Measurements from ENCODE around the gene RALA. TPM values are rescaled to one million over a fixed set of nuclear protein-coding genes. Genes with fewer than 3 reads are reported as not detected.
A peak's percentile ranks its signal among the peaks of the same experiment; 100 is the strongest.

The RALA gene
- total and polyA plus RNA-seq, 4 donors, result 9.6 to 27.2 (median 19.3) TPM

- intact Hi-C loops (cut with DNase I), result loop anchor here (5.0 kb wide), 2 partner anchors 112 to 167 kb away; partner anchors contain the start of genes RALA (in 1 of the 2) and YAE1 (in 1 of the 2)
- H3K4me1 ChIP-seq (ENCODE audit: control insufficient read depth in 1 of 2, insufficient read depth in 2 of 2, low read length in 2 of 2), result no peaks in the 10 kb centered on the region
- no peak for ATAC-seq (ENCODE audit: low FRiP score)
- H3K27me3 ChIP-seq (ENCODE audit: control insufficient read depth in 1 of 2, insufficient read depth in 2 of 2, low read length in 1 of 2), result no peaks in the 10 kb centered on the region
- no peak for DNase-seq
- peak overlapping the region; percentile 55 to 77 for H3K4me3 ChIP-seq (ENCODE audit: low read length in 2 of 2)
- H3K9me3 ChIP-seq (ENCODE audit: control insufficient read depth, low read length), result no peaks in the 10 kb centered on the region
- H3K36me3 ChIP-seq (ENCODE audit: control insufficient read depth in 1 of 2, insufficient read depth in 2 of 2, low read length in 1 of 2), result no peaks in the 10 kb centered on the region
- 11 to 12% methylated on average over 8 of the region's 8 CpGs for WGBS, 2 donors
- H3K27ac ChIP-seq (ENCODE audit: low read depth in 1 of 2, low read length in 2 of 2), result no peak overlapping the region
These were observed 110.7 kb downstream of the RALA start for GRCh38 chr7:39733881-39734632.

GRCh38 chr7:39734633-39735004, 111.2 kb downstream of the RALA start:
- intact Hi-C loops (cut with DNase I), result loop anchor here (5.0 kb wide), 2 partner anchors 112 to 167 kb away; partner anchors contain the start of genes RALA (in 1 of the 2) and YAE1 (in 1 of the 2)
- no peak for ATAC-seq (ENCODE audit: low FRiP score)

GRCh38 chr7:39735903-39736302, 112.5 kb downstream of the RALA start:
- no peak for DNase-seq
- no peaks in the 10 kb centered on the region for H3K36me3 ChIP-seq (ENCODE audit: control insufficient read depth in 1 of 2, insufficient read depth in 2 of 2, low read length in 1 of 2)

More at GRCh38 chr7:39734633-39735004, 111.2 kb downstream of the RALA start:
- Histone ChIP-seq H3K4me1 (ENCODE audit: control insufficient read depth in 1 of 2, insufficient read depth in 2 of 2, low read length in 2 of 2) (no peaks in the 10 kb centered on the region), H3K4me3 (ENCODE audit: low read length in 2 of 2) (peak overlapping the region in 1 of 2 donors; percentile 23), H3K27ac (ENCODE audit: low read depth in 1 of 2, low read length in 2 of 2) (no peak overlapping the region), H3K36me3 (ENCODE audit: control insufficient read depth in 1 of 2, insufficient read depth in 2 of 2, low read length in 1 of 2) (no peaks in the 10 kb centered on the region), H3K9me3 (ENCODE audit: control insufficient read depth, low read length) (no peaks in the 10 kb centered on the region), H3K27me3 (ENCODE audit: control insufficient read depth in 1 of 2, insufficient read depth in 2 of 2, low read length in 1 of 2) (no peaks in the 10 kb centered on the region)
- DNase-seq, result no peak
- 49 to 58% methylated on average over 2 of the region's 2 CpGs for WGBS, 2 donors

GRCh38 chr7:39741942-39742623, 118.7 kb downstream of the RALA start:
- no peak overlapping the region for H3K27ac ChIP-seq (ENCODE audit: low read depth in 1 of 2, low read length in 2 of 2)
- no peak for ATAC-seq (ENCODE audit: low FRiP score)
- no peaks in the 10 kb centered on the region for H3K9me3 ChIP-seq (ENCODE audit: control insufficient read depth, low read length)
- no peaks in the 10 kb centered on the region for H3K4me1 ChIP-seq (ENCODE audit: control insufficient read depth in 1 of 2, insufficient read depth in 2 of 2, low read length in 2 of 2)
- no peaks in the 10 kb centered on the region for H3K27me3 ChIP-seq (ENCODE audit: control insufficient read depth in 1 of 2, insufficient read depth in 2 of 2, low read length in 1 of 2)
- WGBS, 2 donors, result 88% methylated on average over 13 of the region's 13 CpGs
- intact Hi-C loops (cut with DNase I), result no loop called here
- no peak overlapping the region for H3K4me3 ChIP-seq (ENCODE audit: low read length in 2 of 2)
- H3K36me3 ChIP-seq (ENCODE audit: control insufficient read depth in 1 of 2, insufficient read depth in 2 of 2, low read length in 1 of 2), result no peaks in the 10 kb centered on the region
- peak in 1 of 2 donors; percentile 77 for DNase-seq

More at GRCh38 chr7:39735903-39736302, 112.5 kb downstream of the RALA start:
- Histone ChIP-seq H3K4me1 (ENCODE audit: control insufficient read depth in 1 of 2, insufficient read depth in 2 of 2, low read length in 2 of 2) (no peaks in the 10 kb centered on the region), H3K4me3 (ENCODE audit: low read length in 2 of 2) (no peak overlapping the region), H3K9me3 (ENCODE audit: control insufficient read depth, low read length) (no peaks in the 10 kb centered on the region), H3K27ac (ENCODE audit: low read depth in 1 of 2, low read length in 2 of 2) (no peak overlapping the region), H3K27me3 (ENCODE audit: control insufficient read depth in 1 of 2, insufficient read depth in 2 of 2, low read length in 1 of 2) (no peaks in the 10 kb centered on the region)
- no peak for ATAC-seq (ENCODE audit: low FRiP score)
- 66 to 73% methylated on average over 4 of the region's 4 CpGs for WGBS, 2 donors
- intact Hi-C loops (cut with DNase I), result no loop called here

GRCh38 chr7:39744620-39745019, 121.2 kb downstream of the RALA start:
- DNase-seq (no peak), ATAC-seq (ENCODE audit: low FRiP score) (no peak)
- H3K4me1 ChIP-seq (ENCODE audit: control insufficient read depth in 1 of 2, insufficient read depth in 2 of 2, low read length in 2 of 2), result no peaks in the 10 kb centered on the region
- no peak overlapping the region for H3K4me3 ChIP-seq (ENCODE audit: low read length in 2 of 2)
- intact Hi-C loops (cut with DNase I), result no loop called here
- no peaks in the 10 kb centered on the region for H3K27me3 ChIP-seq (ENCODE audit: control insufficient read depth in 1 of 2, insufficient read depth in 2 of 2, low read length in 1 of 2)
- no peak overlapping the region for H3K27ac ChIP-seq (ENCODE audit: low read depth in 1 of 2, low read length in 2 of 2)
- H3K9me3 ChIP-seq (ENCODE audit: control insufficient read depth, low read length), result no peaks in the 10 kb centered on the region
- 87 to 91% methylated on average over 2 of the region's 2 CpGs for WGBS, 2 donors
- H3K36me3 ChIP-seq (ENCODE audit: control insufficient read depth in 1 of 2, insufficient read depth in 2 of 2, low read length in 1 of 2), result no peaks in the 10 kb centered on the region

GRCh38 chr7:39745320-39745719, 121.9 kb downstream of the RALA start:
- WGBS, 2 donors, result 43 to 47% methylated on average over 4 of the region's 4 CpGs
- intact Hi-C loops (cut with DNase I), result no loop called here
- H3K4me1 ChIP-seq (ENCODE audit: control insufficient read depth in 1 of 2, insufficient read depth in 2 of 2, low read length in 2 of 2), result no peaks in the 10 kb centered on the region

GRCh38 chr7:39746103-39746819, 122.9 kb downstream of the RALA start:
- DNase-seq, result peak; percentile 78 to 88
- H3K9me3 ChIP-seq (ENCODE audit: control insufficient read depth, low read length), result no peaks in the 10 kb centered on the region
- no peaks in the 10 kb centered on the region for H3K4me1 ChIP-seq (ENCODE audit: control insufficient read depth in 1 of 2, insufficient read depth in 2 of 2, low read length in 2 of 2)
- H3K4me3 ChIP-seq (ENCODE audit: low read length in 2 of 2), result no peak overlapping the region
- H3K27me3 ChIP-seq (ENCODE audit: control insufficient read depth in 1 of 2, insufficient read depth in 2 of 2, low read length in 1 of 2), result no peaks in the 10 kb centered on the region
- H3K27ac ChIP-seq (ENCODE audit: low read depth in 1 of 2, low read length in 2 of 2), result no peak overlapping the region
- intact Hi-C loops (cut with DNase I), result loop anchor here (1.0 to 2.0 kb wide), 2 partner anchors 165 to 166 kb away; no protein-coding TSS in a partner anchor
- WGBS, 2 donors, result 22 to 23% methylated on average over 11 of the region's 11 CpGs
- no peaks in the 10 kb centered on the region for H3K36me3 ChIP-seq (ENCODE audit: control insufficient read depth in 1 of 2, insufficient read depth in 2 of 2, low read length in 1 of 2)
- ATAC-seq (ENCODE audit: low FRiP score), result peak; percentile 82

More at GRCh38 chr7:39745320-39745719, 121.9 kb downstream of the RALA start:
- DNase-seq (no peak), ATAC-seq (ENCODE audit: low FRiP score) (no peak)
- H3K4me3 ChIP-seq (ENCODE audit: low read length in 2 of 2), result no peak overlapping the region
- no peaks in the 10 kb centered on the region for H3K9me3 ChIP-seq (ENCODE audit: control insufficient read depth, low read length)
- H3K27me3 ChIP-seq (ENCODE audit: control insufficient read depth in 1 of 2, insufficient read depth in 2 of 2, low read length in 1 of 2), result no peaks in the 10 kb centered on the region
- no peaks in the 10 kb centered on the region for H3K36me3 ChIP-seq (ENCODE audit: control insufficient read depth in 1 of 2, insufficient read depth in 2 of 2, low read length in 1 of 2)
- H3K27ac ChIP-seq (ENCODE audit: low read depth in 1 of 2, low read length in 2 of 2), result no peak overlapping the region

- no peaks in the 10 kb centered on the region for H3K9me3 ChIP-seq (ENCODE audit: control insufficient read depth, low read length)
- H3K4me3 ChIP-seq (ENCODE audit: low read length in 2 of 2), result no peak overlapping the region
- no peaks in the 10 kb centered on the region for H3K36me3 ChIP-seq (ENCODE audit: control insufficient read depth in 1 of 2, insufficient read depth in 2 of 2, low read length in 1 of 2)
- no peak for ATAC-seq (ENCODE audit: low FRiP score)
- no peak for DNase-seq
- 8 to 18% methylated on average over 1 of the region's 1 CpG for WGBS, 2 donors
- H3K27ac ChIP-seq (ENCODE audit: low read depth in 1 of 2, low read length in 2 of 2), result no peak overlapping the region
- peaks cover 0 to 4% of the 10 kb centered on the region in 2 donors for H3K4me1 ChIP-seq (ENCODE audit: control insufficient read depth in 1 of 2, insufficient read depth in 2 of 2, low read length in 2 of 2)
- H3K27me3 ChIP-seq (ENCODE audit: control insufficient read depth in 1 of 2, insufficient read depth in 2 of 2, low read length in 1 of 2), result no peaks in the 10 kb centered on the region
- intact Hi-C loops (cut with DNase I), result no loop called here
These were observed 125.8 kb downstream of the RALA start for GRCh38 chr7:39749177-39749576.

Data from aorta (tissue), 5 donors.